Memory B cell (primary cell): Measurements from ENCODE around the gene NPR1.

Experiments
- ATAC-seq: fragments of 150-1000 bp; cut with Tn5 transposase; 2 replicates; pipeline ENCODE4 v1.10.0; 2021; ENCODE audit warnings: low read depth, mild to moderate bottlenecking, moderate library complexity
- DNase-seq, 2 donors: peaks; one replicate each; pipeline ENCODE4 v3.0.0; 2022; ENCODE audit warnings: low spot score in 2 of 2
- H3K27ac Mint-ChIP-seq: one replicate; pipeline ENCODE4 v1.8.0; 2022; ENCODE audit warnings: mild to moderate bottlenecking, moderate library complexity, mixed read lengths
- H3K27me3 Mint-ChIP-seq: one replicate; pipeline ENCODE4 v1.8.0; 2022; ENCODE audit warnings: mixed read lengths
- H3K36me3 Mint-ChIP-seq: one replicate; pipeline ENCODE4 v1.8.0; 2022; ENCODE audit warnings: mild to moderate bottlenecking, mixed read lengths
- H3K4me1 Mint-ChIP-seq: one replicate; pipeline ENCODE4 v1.8.0; 2022; ENCODE audit warnings: mixed read lengths
- H3K4me3 Mint-ChIP-seq: one replicate; pipeline ENCODE4 v1.8.0; 2022; ENCODE audit warnings: mild to moderate bottlenecking, moderate library complexity, mixed read lengths
- H3K9me3 Mint-ChIP-seq: one replicate; pipeline ENCODE4 v1.8.0; 2022; ENCODE audit warnings: mixed read lengths

Gene NPR1

DNA sequence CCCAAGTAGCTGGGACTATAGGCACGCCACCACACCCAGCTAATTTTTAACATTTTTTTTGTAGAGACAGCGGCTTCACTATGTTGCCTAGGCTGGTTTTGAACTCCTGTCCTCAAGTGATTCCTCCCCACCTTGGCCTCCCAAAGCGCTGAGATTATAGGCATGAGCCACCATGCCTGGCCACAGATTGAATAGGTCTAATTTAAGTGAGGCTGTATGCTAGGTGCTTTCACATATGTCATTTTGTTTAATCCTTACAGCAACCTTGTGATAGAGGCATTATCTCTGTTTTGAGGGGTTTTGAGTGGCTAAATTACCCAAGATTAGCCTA is 56.6 kb downstream of the NPR1 start:
- peaks cover 6% of the 10 kb centered on the region for H3K4me1 Mint-ChIP-seq

DNA sequence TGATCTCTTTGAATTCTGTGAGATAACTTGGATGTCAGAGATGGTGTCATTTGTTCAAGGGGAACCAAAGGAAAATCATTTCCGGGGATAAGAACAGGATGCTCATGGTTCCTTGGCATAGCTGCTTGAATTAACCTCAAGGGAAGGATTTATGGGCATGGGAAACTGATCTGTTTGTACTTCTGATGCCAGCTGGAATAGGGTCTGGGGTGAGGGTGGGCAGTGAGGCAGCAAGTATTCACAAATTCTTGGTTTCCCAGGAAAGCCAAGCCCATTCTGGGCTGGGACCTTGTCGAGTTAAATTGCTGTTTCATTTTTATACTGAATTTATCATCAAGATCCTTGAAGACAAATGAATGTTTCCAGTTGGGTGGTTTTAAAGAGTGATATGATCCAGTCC is 63.5 kb downstream of the NPR1 start:
- peak overlapping the region; percentile 81 for H3K27ac Mint-ChIP-seq
- H3K36me3 Mint-ChIP-seq, result peaks cover 24% of the 10 kb centered on the region
- DNase-seq (no peak), ATAC-seq (no peak)
- no peak overlapping the region for H3K4me3 Mint-ChIP-seq
- H3K9me3 Mint-ChIP-seq, result no peaks in the 10 kb centered on the region
- H3K4me1 Mint-ChIP-seq, result peaks cover 27% of the 10 kb centered on the region
- H3K27me3 Mint-ChIP-seq, result no peaks in the 10 kb centered on the region

More for the DNA sequence above, 56.6 kb downstream of the NPR1 start:
- ATAC-seq, result no peak
- Mint-ChIP-seq H3K4me3 (no peak overlapping the region), H3K27me3 (no peaks in the 10 kb centered on the region), H3K9me3 (no peaks in the 10 kb centered on the region), H3K36me3 (peaks cover 8% of the 10 kb centered on the region), H3K27ac (no peak overlapping the region)
- DNase-seq, result no peak

DNA sequence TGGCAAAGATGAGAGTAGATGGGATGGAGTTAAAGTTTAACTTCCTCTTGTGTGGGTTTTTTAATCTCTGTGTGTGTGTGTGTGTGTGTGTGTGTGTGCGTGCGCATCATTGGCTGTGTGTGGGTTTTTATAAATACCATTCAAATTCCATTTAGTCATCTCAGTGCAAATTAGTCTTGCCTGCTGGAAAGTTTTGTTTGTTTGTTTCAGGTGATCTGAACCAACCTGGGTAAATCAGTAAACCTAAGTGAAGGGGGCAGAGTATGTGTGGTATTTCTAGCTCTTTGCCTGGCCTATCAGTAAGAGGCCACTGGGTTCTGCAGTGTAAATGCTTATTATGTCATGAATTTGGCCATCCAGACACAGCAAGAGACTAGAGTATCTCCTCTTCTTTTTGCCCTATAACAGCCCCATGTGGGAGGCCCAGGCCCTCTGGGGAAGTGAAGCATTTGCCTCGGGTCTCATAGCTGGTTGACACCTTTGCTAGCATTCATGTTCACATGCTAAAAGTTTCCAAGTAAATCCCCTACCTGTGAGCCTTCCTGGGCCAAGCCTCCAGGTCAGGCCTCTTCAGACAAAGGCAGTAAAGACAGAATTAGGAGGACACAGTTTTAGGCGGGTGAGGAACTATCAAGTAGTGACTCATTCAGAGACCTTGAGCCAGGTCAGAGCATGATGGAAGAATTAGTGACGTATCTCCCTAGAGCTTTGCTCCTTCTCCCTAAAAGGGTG is 64.1 kb downstream of the NPR1 start:
- Mint-ChIP-seq H3K4me1 (peaks cover 27% of the 10 kb centered on the region), H3K4me3 (peak overlapping the region; percentile 29), H3K27me3 (no peaks in the 10 kb centered on the region), H3K36me3 (peaks cover 26% of the 10 kb centered on the region), H3K9me3 (no peaks in the 10 kb centered on the region), H3K27ac (peak overlapping the region; percentile 81)
- ATAC-seq (peak; percentile 81), DNase-seq (peak in 1 of 2 donors; percentile 14)
